SK-N-SH (cell line): ENCODE data around the gene IFNL1. TPM values are rescaled to one million over a fixed set of nuclear protein-coding genes. Genes with fewer than 3 reads are reported as not detected.

Experiments
- CTCF ChIA-PET: fragments of 300-600, 350-600 bp; formaldehyde crosslinking; extraction: SDS; loops from one replicate; lab custom pipeline; 2021; lab: Yijun Ruan, JAX
- POLR2A ChIA-PET: fragments of 350-600 bp; sonication (Branson Sonifier 250); formaldehyde crosslinking; extraction: SDS; loops from one replicate; lab custom pipeline; 2020; ENCODE audit warnings: antibody characterized with exemption, inconsistent platforms; lab: Yijun Ruan, JAX
- DNase-seq: peaks from one replicate; pipeline ENCODE4 v3.0.0; 2012
- H2AFZ ChIP-seq: fragments of 200-600 bp; sonication (generic); 2 replicates; pipeline ENCODE4 v1.8.1; 2016; ENCODE audit warnings: antibody characterized with exemption, mild to moderate bottlenecking, low read depth
- H3F3A ChIP-seq: fragments of 200-600 bp; sonication (generic); replicated peaks from 2 replicates; pipeline ENCODE3; 2016; ENCODE audit warnings: antibody characterized with exemption, mild to moderate bottlenecking; ENCODE audit not compliant: insufficient read depth
- H3K27ac ChIP-seq, 2 experiments: fragments of 200-500 bp in 1 of 2; fragments of 200-600 bp in 1 of 2; sonication (Bioruptor generic) in 1 of 2; sonication (generic), shearing (Covaris generic) in 1 of 2; 2 replicates each; pipeline versions ENCODE4 v1.5.1 to v1.6.1; 2014 to 2016; ENCODE audit warnings: low read depth in 2 of 2, inconsistent platforms in 1 of 2, low read length in 1 of 2, mild to moderate bottlenecking in 1 of 2, mixed read lengths in 1 of 2
- H3K27me3 ChIP-seq: fragments of 200-600 bp; sonication (generic), shearing (Covaris generic); 2 replicates; pipeline ENCODE4 v1.6.1; 2016; ENCODE audit warnings: mixed run types; ENCODE audit not compliant: insufficient read depth
- H3K36me3 ChIP-seq, 2 experiments: fragments of 200-500 bp in 1 of 2; fragments of 200-600 bp in 1 of 2; sonication (Bioruptor generic) in 1 of 2; sonication (generic) in 1 of 2; replicated peaks in 1 of 2; 2 replicates each; pipeline versions ENCODE3 to v1.5.1; 2014 to 2016; ENCODE audit warnings: low read length in 1 of 2, mild to moderate bottlenecking in 1 of 2; ENCODE audit not compliant: insufficient read depth in 2 of 2, control insufficient read depth in 1 of 2
- H3K4me1 ChIP-seq, 2 experiments: fragments of 200-500 bp in 1 of 2; fragments of 200-600 bp in 1 of 2; sonication (Bioruptor generic) in 1 of 2; sonication (generic), shearing (Covaris generic) in 1 of 2; 2 replicates each; pipeline versions ENCODE4 v1.5.1 to v1.6.1; 2014 to 2016; ENCODE audit warnings: low read depth in 1 of 2, low read length in 1 of 2, mixed run types in 1 of 2; ENCODE audit not compliant: insufficient read depth in 2 of 2, control insufficient read depth in 1 of 2
- H3K4me2 ChIP-seq: fragments of 200-600 bp; sonication (generic), shearing (Covaris generic); 2 replicates; pipeline ENCODE4 v1.6.1; 2017; ENCODE audit warnings: mixed run types
- H3K4me3 ChIP-seq, 2 experiments: fragments of 200-500 bp in 1 of 2; fragments of 200-600 bp in 1 of 2; sonication (Bioruptor generic) in 1 of 2; sonication (generic), shearing (Covaris generic) in 1 of 2; 2 replicates each; pipeline versions ENCODE4 v1.5.1 to v1.8.1; 2014 to 2016; ENCODE audit warnings: low read depth in 2 of 2, inconsistent platforms in 1 of 2, low read length in 1 of 2, mild to moderate bottlenecking in 1 of 2, mixed read lengths in 1 of 2, moderate library complexity in 1 of 2
- H3K79me2 ChIP-seq: fragments of 200-600 bp; sonication (generic); 2 replicates; pipeline ENCODE4 v1.8.1; 2017; ENCODE audit warnings: mild to moderate bottlenecking; ENCODE audit not compliant: insufficient read depth
- H3K9ac ChIP-seq: fragments of 200-600 bp; sonication (generic); 2 replicates; pipeline ENCODE4 v1.6.1; 2017; ENCODE audit warnings: mixed run types
- H3K9me2 ChIP-seq: fragments of 200-600 bp; sonication (generic); 2 replicates; pipeline ENCODE4 v1.6.1; 2017; ENCODE audit warnings: mixed run types
- H3K9me3 ChIP-seq: fragments of 200-600 bp; sonication (generic); 2 replicates; pipeline ENCODE4 v1.6.1; 2017; ENCODE audit warnings: mixed run types, mild to moderate bottlenecking, moderate library complexity
- H4K20me1 ChIP-seq: fragments of 200-600 bp; sonication (generic); 2 replicates; pipeline ENCODE4 v1.6.1; 2017; ENCODE audit warnings: mild to moderate bottlenecking, mixed run types; ENCODE audit not compliant: insufficient read depth
- CHD2 ChIP-seq: fragments of 150-350 bp; IDR thresholded peaks from 2 replicates; pipeline ENCODE4 v1.6.1; 2018; ENCODE audit warnings: low read length; ENCODE audit not compliant: partially characterized antibody
- ELF1 ChIP-seq: IDR thresholded peaks from 2 replicates; pipeline ENCODE4 v1.4.0; 2012
- EP300 ChIP-seq, 2 experiments: IDR thresholded peaks; 2 replicates each; pipeline versions ENCODE4 v1.4.0 to v1.6.1; 2012; ENCODE audit warnings: borderline replicate concordance in 1 of 2, low read depth in 1 of 2, low read length in 1 of 2
- GABPA ChIP-seq: IDR thresholded peaks from 2 replicates; pipeline ENCODE4 v1.4.0; 2012; ENCODE audit warnings: low read depth, mild to moderate bottlenecking
- JUND ChIP-seq: IDR thresholded peaks from 2 replicates; pipeline ENCODE4 v1.4.0; 2012
- MEF2A ChIP-seq: IDR thresholded peaks from 2 replicates; pipeline ENCODE4 v1.4.0; 2012; ENCODE audit warnings: low read depth, borderline replicate concordance
- MXI1 ChIP-seq: IDR thresholded peaks from 2 replicates; pipeline ENCODE4 v1.6.1; 2012; ENCODE audit warnings: mild to moderate bottlenecking, low read depth, low read length, improper control_type of control experiment
- NRF1 ChIP-seq: IDR thresholded peaks from 2 replicates; pipeline ENCODE4 v1.6.1; 2012; ENCODE audit warnings: low read depth, mild to moderate bottlenecking, low read length
- POLR2AphosphoS5 ChIP-seq: IDR thresholded peaks from 2 replicates; pipeline ENCODE4 v1.6.1; 2012; ENCODE audit warnings: low read depth, low read length
- RAD21 ChIP-seq: IDR thresholded peaks from 2 replicates; pipeline ENCODE4 v1.6.1; 2012; ENCODE audit warnings: mild to moderate bottlenecking, low read length
- RCOR1 ChIP-seq: fragments of 150-350 bp; IDR thresholded peaks from 2 replicates; pipeline ENCODE4 v1.6.1; 2017; ENCODE audit warnings: antibody characterized with exemption, low read length
- REST ChIP-seq: IDR thresholded peaks from 2 replicates; pipeline ENCODE4 v1.6.1; 2012; ENCODE audit warnings: mild to moderate bottlenecking, low read depth, low read length, moderate library complexity
- RFX5 ChIP-seq: IDR thresholded peaks from 2 replicates; pipeline ENCODE4 v1.6.1; 2012; ENCODE audit warnings: mild to moderate bottlenecking, improper control_type of control experiment, low read length
- RXRA ChIP-seq: IDR thresholded peaks from 2 replicates; pipeline ENCODE4 v1.4.0; 2012; ENCODE audit warnings: low read depth, mild to moderate bottlenecking, borderline replicate concordance
- SIN3A ChIP-seq: IDR thresholded peaks from 2 replicates; pipeline ENCODE4 v1.6.1; 2012; ENCODE audit warnings: low read depth, mild to moderate bottlenecking, low read length, moderate library complexity, borderline replicate concordance
- SMC3 ChIP-seq: IDR thresholded peaks from 2 replicates; pipeline ENCODE4 v1.6.1; 2012; ENCODE audit warnings: low read depth, low read length, improper control_type of control experiment
- TAF1 ChIP-seq: IDR thresholded peaks from 2 replicates; pipeline ENCODE4 v1.6.1; 2012; ENCODE audit warnings: low read depth, mild to moderate bottlenecking, low read length, moderate library complexity, borderline replicate concordance
- TCF12 ChIP-seq: IDR thresholded peaks from 2 replicates; pipeline ENCODE4 v1.4.0; 2012
- TEAD4 ChIP-seq: IDR thresholded peaks from 2 replicates; pipeline ENCODE4 v1.4.0; 2012; ENCODE audit warnings: mild to moderate bottlenecking, borderline replicate concordance; ENCODE audit not compliant: insufficient read depth
- USF1 ChIP-seq: IDR thresholded peaks from 2 replicates; pipeline ENCODE4 v1.4.0; 2012; ENCODE audit warnings: low read depth, borderline replicate concordance
- WGBS: methylation state at CpG from one replicate; pipeline ENCODE4 v1.1.6; 2017; ENCODE audit warnings: low lambda C conversion rate; 5-methylcytosine and 5-hydroxymethylcytosine counted together
- polyA plus RNA-seq, 3 experiments: library from polyadenylated mRNA; depleted of rRNA; stranded (reverse); fragments of >200 nt; gene quantifications; 2 replicates each; pipeline ENCODE4 v1.2.3, GENCODE V29; 2012
- TF ChIP-seq, protein P1 (sequence below): IDR thresholded peaks from 2 replicates; pipeline ENCODE4; 2012
- TF ChIP-seq, protein P2 (sequence below): IDR thresholded peaks from 2 replicates; pipeline ENCODE4 v1.4.0; 2012; ENCODE audit warnings: low read depth
- TF ChIP-seq, protein P3 (sequence below): fragments of 150-350 bp; IDR thresholded peaks from 2 replicates; pipeline ENCODE4 v1.6.1; 2016; ENCODE audit warnings: mild to moderate bottlenecking, low read depth, low read length

IFNL1 gene
- polyA plus RNA-seq, 1 of the 3 experiments (the other 2 are of a cell fraction), result not detected

DNA sequence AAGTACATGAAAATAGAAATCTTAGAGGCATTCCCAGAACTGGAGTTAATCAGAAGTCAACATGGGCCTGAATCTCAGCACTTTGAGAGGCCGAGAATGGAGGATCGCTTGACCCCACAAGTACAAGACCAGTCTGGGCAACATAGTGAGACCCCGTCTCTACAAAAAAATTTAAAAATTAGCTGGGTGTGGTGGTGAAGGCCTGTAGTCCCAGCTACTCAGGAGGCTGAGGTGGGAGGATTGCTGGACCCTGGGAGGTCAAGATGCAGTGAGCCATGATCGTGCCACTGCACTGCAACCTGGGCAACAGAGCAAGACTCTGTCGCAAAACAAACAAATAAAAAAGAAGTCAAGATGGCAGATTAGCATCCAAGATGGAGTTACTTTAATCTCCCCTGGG lies 19.5 kb upstream of the IFNL1 start:
- no peak overlapping the region for H3K4me3 ChIP-seq
- H3K79me2 ChIP-seq, result no peaks in the 10 kb centered on the region
- H3K4me2 ChIP-seq, result no peak overlapping the region
- H2AFZ ChIP-seq, result no peak overlapping the region
- no peak overlapping the region for H3K9ac ChIP-seq
- DNase-seq, result no peak
- no peaks in the 10 kb centered on the region for H3K27me3 ChIP-seq
- H3F3A ChIP-seq, result no peaks in the 10 kb centered on the region
- 73% methylated on average over 5 of the region's 5 CpGs for WGBS
- no peaks in the 10 kb centered on the region for H4K20me1 ChIP-seq
- no peak overlapping the region for H3K27ac ChIP-seq
- no peaks in the 10 kb centered on the region for H3K9me3 ChIP-seq
- no peaks in the 10 kb centered on the region for H3K9me2 ChIP-seq
- TF ChIP-seq, protein P1, sequence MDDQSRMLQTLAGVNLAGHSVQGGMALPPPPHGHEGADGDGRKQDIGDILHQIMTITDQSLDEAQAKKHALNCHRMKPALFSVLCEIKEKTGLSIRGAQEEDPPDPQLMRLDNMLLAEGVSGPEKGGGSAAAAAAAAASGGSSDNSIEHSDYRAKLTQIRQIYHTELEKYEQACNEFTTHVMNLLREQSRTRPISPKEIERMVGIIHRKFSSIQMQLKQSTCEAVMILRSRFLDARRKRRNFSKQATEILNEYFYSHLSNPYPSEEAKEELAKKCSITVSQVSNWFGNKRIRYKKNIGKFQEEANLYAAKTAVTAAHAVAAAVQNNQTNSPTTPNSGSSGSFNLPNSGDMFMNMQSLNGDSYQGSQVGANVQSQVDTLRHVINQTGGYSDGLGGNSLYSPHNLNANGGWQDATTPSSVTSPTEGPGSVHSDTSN, result no peak
- TF ChIP-seq, protein P2, sequence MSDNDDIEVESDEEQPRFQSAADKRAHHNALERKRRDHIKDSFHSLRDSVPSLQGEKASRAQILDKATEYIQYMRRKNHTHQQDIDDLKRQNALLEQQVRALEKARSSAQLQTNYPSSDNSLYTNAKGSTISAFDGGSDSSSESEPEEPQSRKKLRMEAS, result no peak
- TF ChIP-seq JUND (no peak), RCOR1 (no peak), ELF1 (no peak), EP300 (IDR thresholded peaks at IDR 0.05; ENCODE audit: borderline replicate concordance in 1 of 2, low read depth in 1 of 2, low read length in 1 of 2) (no peak), TEAD4 (no peak), MEF2A (no peak), MXI1 (no peak), RXRA (no peak), RAD21 (no peak), RFX5 (no peak), GABPA (no peak), SMC3 (no peak), TAF1 (no peak)
- POLR2A ChIA-PET, result no interaction called here
- H3K36me3 ChIP-seq, result no peaks in the 10 kb centered on the region
- no peaks in the 10 kb centered on the region for H3K4me1 ChIP-seq
- CTCF ChIA-PET, result no interaction called here

DNA sequence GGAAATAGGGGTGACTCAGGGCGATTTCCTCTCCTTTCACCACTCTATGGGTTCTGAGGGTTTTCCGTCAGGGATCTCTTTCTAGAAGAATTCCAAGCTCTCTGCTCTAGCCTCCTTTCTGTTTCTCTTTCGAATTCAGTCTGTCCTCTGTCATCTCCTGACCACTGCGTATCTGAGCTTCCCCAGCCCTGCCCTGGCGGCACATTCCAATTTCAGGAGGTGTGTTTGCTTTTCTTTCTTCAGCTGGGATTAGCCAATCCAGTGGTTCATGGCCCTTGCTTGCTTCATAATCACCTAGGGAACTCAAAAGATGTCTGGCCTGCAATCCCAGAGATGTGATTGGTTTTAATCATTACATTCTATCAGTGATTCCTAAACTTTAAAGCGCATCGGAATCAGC lies 18.6 kb upstream of the IFNL1 start:
- DNase-seq, result no peak
- no peak overlapping the region for H3K4me2 ChIP-seq
- ChIA-PET CTCF (no interaction called here), POLR2A (no interaction called here)
- H3K4me3 ChIP-seq, result no peak overlapping the region
- H3K27ac ChIP-seq, result no peak overlapping the region
- no peaks in the 10 kb centered on the region for H3K36me3 ChIP-seq
- no peaks in the 10 kb centered on the region for H3K79me2 ChIP-seq
- no peaks in the 10 kb centered on the region for H3K9me2 ChIP-seq
- no peaks in the 10 kb centered on the region for H3F3A ChIP-seq
- H2AFZ ChIP-seq, result no peak overlapping the region
- 0 out of 2 replicates have a peak, but pooled peaks cover 4% of the 10 kb centered on the region for H3K9me3 ChIP-seq
- 72% methylated on average over 7 of the region's 7 CpGs for WGBS
- no peaks in the 10 kb centered on the region for H3K27me3 ChIP-seq
- no peaks in the 10 kb centered on the region for H3K4me1 ChIP-seq
- no peak overlapping the region for H3K9ac ChIP-seq
- H4K20me1 ChIP-seq, result no peaks in the 10 kb centered on the region
- TF ChIP-seq REST, result no peak
- no peak for TF ChIP-seq RFX5
- TF ChIP-seq, protein P3, sequence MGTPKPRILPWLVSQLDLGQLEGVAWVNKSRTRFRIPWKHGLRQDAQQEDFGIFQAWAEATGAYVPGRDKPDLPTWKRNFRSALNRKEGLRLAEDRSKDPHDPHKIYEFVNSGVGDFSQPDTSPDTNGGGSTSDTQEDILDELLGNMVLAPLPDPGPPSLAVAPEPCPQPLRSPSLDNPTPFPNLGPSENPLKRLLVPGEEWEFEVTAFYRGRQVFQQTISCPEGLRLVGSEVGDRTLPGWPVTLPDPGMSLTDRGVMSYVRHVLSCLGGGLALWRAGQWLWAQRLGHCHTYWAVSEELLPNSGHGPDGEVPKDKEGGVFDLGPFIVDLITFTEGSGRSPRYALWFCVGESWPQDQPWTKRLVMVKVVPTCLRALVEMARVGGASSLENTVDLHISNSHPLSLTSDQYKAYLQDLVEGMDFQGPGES, result no peak
- TF ChIP-seq USF1, result no peak
- no peak for TF ChIP-seq MXI1
- TF ChIP-seq NRF1, result no peak
- TF ChIP-seq SIN3A, result no peak
- no peak for TF ChIP-seq EP300 (IDR thresholded peaks at IDR 0.05; ENCODE audit: borderline replicate concordance in 1 of 2, low read depth in 1 of 2, low read length in 1 of 2)
- no peak for TF ChIP-seq POLR2AphosphoS5
- no peak for TF ChIP-seq JUND
- no peak for TF ChIP-seq TCF12
- no peak for TF ChIP-seq RCOR1
- TF ChIP-seq CHD2, result no peak
- no peak for TF ChIP-seq TEAD4
- TF ChIP-seq ELF1, result no peak
